SK-N-SH (cell line): Measurements from ENCODE around the gene UCN. TPM values are rescaled to one million over a fixed set of nuclear protein-coding genes. Genes with fewer than 3 reads are reported as not detected.
"Not testable (repeated sequence)": the region's sequence is repeated elsewhere in the genome, so short reads cannot be mapped to it uniquely, and the experiment has no call there.

Experiments
- CTCF ChIA-PET: fragments of 300-600, 350-600 bp; formaldehyde crosslinking; extraction: SDS; loops from one replicate; lab custom pipeline; 2021; lab: Yijun Ruan, JAX
- POLR2A ChIA-PET: fragments of 350-600 bp; sonication (Branson Sonifier 250); formaldehyde crosslinking; extraction: SDS; loops from one replicate; lab custom pipeline; 2020; ENCODE audit warnings: antibody characterized with exemption, inconsistent platforms; lab: Yijun Ruan, JAX
- DNase-seq: peaks from one replicate; pipeline ENCODE4 v3.0.0; 2012
- H2AFZ ChIP-seq: fragments of 200-600 bp; sonication (generic); 2 replicates; pipeline ENCODE4 v1.8.1; 2016; ENCODE audit warnings: antibody characterized with exemption, mild to moderate bottlenecking, low read depth
- H3F3A ChIP-seq: fragments of 200-600 bp; sonication (generic); replicated peaks from 2 replicates; pipeline ENCODE3; 2016; ENCODE audit warnings: antibody characterized with exemption, mild to moderate bottlenecking; ENCODE audit not compliant: insufficient read depth
- H3K27ac ChIP-seq, 2 experiments: fragments of 200-500 bp in 1 of 2; fragments of 200-600 bp in 1 of 2; sonication (Bioruptor generic) in 1 of 2; sonication (generic), shearing (Covaris generic) in 1 of 2; 2 replicates each; pipeline versions ENCODE4 v1.5.1 to v1.6.1; 2014 to 2016; ENCODE audit warnings: low read depth in 2 of 2, inconsistent platforms in 1 of 2, low read length in 1 of 2, mild to moderate bottlenecking in 1 of 2, mixed read lengths in 1 of 2
- H3K27me3 ChIP-seq: fragments of 200-600 bp; sonication (generic), shearing (Covaris generic); 2 replicates; pipeline ENCODE4 v1.6.1; 2016; ENCODE audit warnings: mixed run types; ENCODE audit not compliant: insufficient read depth
- H3K36me3 ChIP-seq, 2 experiments: fragments of 200-500 bp in 1 of 2; fragments of 200-600 bp in 1 of 2; sonication (Bioruptor generic) in 1 of 2; sonication (generic) in 1 of 2; replicated peaks in 1 of 2; 2 replicates each; pipeline versions ENCODE3 to v1.5.1; 2014 to 2016; ENCODE audit warnings: low read length in 1 of 2, mild to moderate bottlenecking in 1 of 2; ENCODE audit not compliant: insufficient read depth in 2 of 2, control insufficient read depth in 1 of 2
- H3K4me1 ChIP-seq, 2 experiments: fragments of 200-500 bp in 1 of 2; fragments of 200-600 bp in 1 of 2; sonication (Bioruptor generic) in 1 of 2; sonication (generic), shearing (Covaris generic) in 1 of 2; 2 replicates each; pipeline versions ENCODE4 v1.5.1 to v1.6.1; 2014 to 2016; ENCODE audit warnings: low read depth in 1 of 2, low read length in 1 of 2, mixed run types in 1 of 2; ENCODE audit not compliant: insufficient read depth in 2 of 2, control insufficient read depth in 1 of 2
- H3K4me2 ChIP-seq: fragments of 200-600 bp; sonication (generic), shearing (Covaris generic); 2 replicates; pipeline ENCODE4 v1.6.1; 2017; ENCODE audit warnings: mixed run types
- H3K4me3 ChIP-seq, 2 experiments: fragments of 200-500 bp in 1 of 2; fragments of 200-600 bp in 1 of 2; sonication (Bioruptor generic) in 1 of 2; sonication (generic), shearing (Covaris generic) in 1 of 2; 2 replicates each; pipeline versions ENCODE4 v1.5.1 to v1.8.1; 2014 to 2016; ENCODE audit warnings: low read depth in 2 of 2, inconsistent platforms in 1 of 2, low read length in 1 of 2, mild to moderate bottlenecking in 1 of 2, mixed read lengths in 1 of 2, moderate library complexity in 1 of 2
- H3K79me2 ChIP-seq: fragments of 200-600 bp; sonication (generic); 2 replicates; pipeline ENCODE4 v1.8.1; 2017; ENCODE audit warnings: mild to moderate bottlenecking; ENCODE audit not compliant: insufficient read depth
- H3K9ac ChIP-seq: fragments of 200-600 bp; sonication (generic); 2 replicates; pipeline ENCODE4 v1.6.1; 2017; ENCODE audit warnings: mixed run types
- H3K9me2 ChIP-seq: fragments of 200-600 bp; sonication (generic); 2 replicates; pipeline ENCODE4 v1.6.1; 2017; ENCODE audit warnings: mixed run types
- H3K9me3 ChIP-seq: fragments of 200-600 bp; sonication (generic); 2 replicates; pipeline ENCODE4 v1.6.1; 2017; ENCODE audit warnings: mixed run types, mild to moderate bottlenecking, moderate library complexity
- H4K20me1 ChIP-seq: fragments of 200-600 bp; sonication (generic); 2 replicates; pipeline ENCODE4 v1.6.1; 2017; ENCODE audit warnings: mild to moderate bottlenecking, mixed run types; ENCODE audit not compliant: insufficient read depth
- CTCF ChIP-seq: fragments of 200-600 bp; sonication (generic); IDR thresholded peaks from 2 replicates; pipeline ENCODE4 v1.6.1; 2017; ENCODE audit warnings: antibody characterized with exemption, mild to moderate bottlenecking, moderate library complexity
- EZH2phosphoT487 ChIP-seq: fragments of 200-600 bp; sonication (generic); IDR thresholded peaks from 2 replicates; pipeline ENCODE4 v1.6.1; 2017; ENCODE audit warnings: low read depth, mixed run types, mild to moderate bottlenecking, antibody characterized with exemption, moderate library complexity, borderline replicate concordance
- FOXJ3 ChIP-seq: sonication (generic); formaldehyde crosslinking; IDR thresholded peaks from 2 replicates; pipeline ENCODE4 v1.5.1; 2020; ENCODE audit warnings: mild to moderate bottlenecking, missing genetic modification reagents
- NFIC ChIP-seq: IDR thresholded peaks from 2 replicates; pipeline ENCODE4 v1.4.0; 2012; ENCODE audit warnings: borderline replicate concordance
- RAD21 ChIP-seq: IDR thresholded peaks from 2 replicates; pipeline ENCODE4 v1.6.1; 2012; ENCODE audit warnings: mild to moderate bottlenecking, low read length
- RFX5 ChIP-seq: IDR thresholded peaks from 2 replicates; pipeline ENCODE4 v1.6.1; 2012; ENCODE audit warnings: mild to moderate bottlenecking, improper control_type of control experiment, low read length
- SMC3 ChIP-seq: IDR thresholded peaks from 2 replicates; pipeline ENCODE4 v1.6.1; 2012; ENCODE audit warnings: low read depth, low read length, improper control_type of control experiment
- TEAD4 ChIP-seq: IDR thresholded peaks from 2 replicates; pipeline ENCODE4 v1.4.0; 2012; ENCODE audit warnings: mild to moderate bottlenecking, borderline replicate concordance; ENCODE audit not compliant: insufficient read depth
- WGBS: methylation state at CpG from one replicate; pipeline ENCODE4 v1.1.6; 2017; ENCODE audit warnings: low lambda C conversion rate; 5-methylcytosine and 5-hydroxymethylcytosine counted together
- polyA plus RNA-seq, 3 experiments: library from polyadenylated mRNA; depleted of rRNA; stranded (reverse); fragments of >200 nt; gene quantifications; 2 replicates each; pipeline ENCODE4 v1.2.3, GENCODE V29; 2012
- TF ChIP-seq, protein P1 (sequence below): fragments of 150-350 bp; IDR thresholded peaks from 2 replicates; pipeline ENCODE4 v1.6.1; 2017; ENCODE audit warnings: antibody characterized with exemption, low read length, low read depth, borderline replicate concordance
- TF ChIP-seq, protein P2 (sequence below): IDR thresholded peaks from 2 replicates; pipeline ENCODE4 v1.6.1; 2012; ENCODE audit warnings: mild to moderate bottlenecking, low read depth, low read length, moderate library complexity

UCN gene
- polyA plus RNA-seq, 1 of the 3 experiments (the other 2 are of a cell fraction): 2.8 TPM

GRCh38 chr2:27268296-27268695, 39.9 kb downstream of the UCN start:
- H4K20me1 ChIP-seq, POLR2A ChIA-PET, H3K27ac ChIP-seq, H2AFZ ChIP-seq, H3K79me2 ChIP-seq, H3K9me3 ChIP-seq, DNase-seq, H3K4me3 ChIP-seq, H3K9me2 ChIP-seq, H3F3A ChIP-seq, H3K4me2 ChIP-seq, H3K9ac ChIP-seq, H3K36me3 ChIP-seq: not testable (repeated sequence)
- WGBS: 90% methylated on average over 13 of the region's 13 CpGs
- Histone ChIP-seq H3K4me1 (peaks cover 4 to 20% of the 10 kb centered on the region in 2 experiments; a peak in 1 of 4 replicates), H3K27me3 (peaks cover 64% of the 10 kb centered on the region)
- CTCF ChIA-PET: interaction anchor here (1.0 to 14.1 kb wide), 4 partner anchors 16 to 98 kb away, joined by 3 to 392 read pairs (median 68); partner anchors contain the start of gene TRIM54

- no peaks in the 10 kb centered on the region for H3K36me3 ChIP-seq
- ChIA-PET CTCF (interaction anchor here (0.6 to 14.1 kb wide), 51 partner anchors 8 to 548 kb away, joined by 3 to 392 read pairs (median 5); partner anchors contain the start of genes ABHD1, ATRAID, DNAJC5G and GTF3C2), POLR2A (interaction anchor here (0.6 to 2.0 kb wide), 2 partner anchors 15 to 24 kb away, joined by 3 to 7 read pairs; no protein-coding TSS in a partner anchor)
- TF ChIP-seq RAD21: no peak
- no peak for TF ChIP-seq CTCF
- TF ChIP-seq TEAD4: no peak
- no peak; the same call in 1 of the 2 replicates for TF ChIP-seq FOXJ3 (CRISPR knock-in tag)
- TF ChIP-seq RFX5: no peak
- TF ChIP-seq, protein P1, sequence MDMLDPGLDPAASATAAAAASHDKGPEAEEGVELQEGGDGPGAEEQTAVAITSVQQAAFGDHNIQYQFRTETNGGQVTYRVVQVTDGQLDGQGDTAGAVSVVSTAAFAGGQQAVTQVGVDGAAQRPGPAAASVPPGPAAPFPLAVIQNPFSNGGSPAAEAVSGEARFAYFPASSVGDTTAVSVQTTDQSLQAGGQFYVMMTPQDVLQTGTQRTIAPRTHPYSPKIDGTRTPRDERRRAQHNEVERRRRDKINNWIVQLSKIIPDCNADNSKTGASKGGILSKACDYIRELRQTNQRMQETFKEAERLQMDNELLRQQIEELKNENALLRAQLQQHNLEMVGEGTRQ: no peak
- no peak for TF ChIP-seq SMC3
- no peak for TF ChIP-seq NFIC
- TF ChIP-seq EZH2phosphoT487: no peak
- TF ChIP-seq, protein P2, sequence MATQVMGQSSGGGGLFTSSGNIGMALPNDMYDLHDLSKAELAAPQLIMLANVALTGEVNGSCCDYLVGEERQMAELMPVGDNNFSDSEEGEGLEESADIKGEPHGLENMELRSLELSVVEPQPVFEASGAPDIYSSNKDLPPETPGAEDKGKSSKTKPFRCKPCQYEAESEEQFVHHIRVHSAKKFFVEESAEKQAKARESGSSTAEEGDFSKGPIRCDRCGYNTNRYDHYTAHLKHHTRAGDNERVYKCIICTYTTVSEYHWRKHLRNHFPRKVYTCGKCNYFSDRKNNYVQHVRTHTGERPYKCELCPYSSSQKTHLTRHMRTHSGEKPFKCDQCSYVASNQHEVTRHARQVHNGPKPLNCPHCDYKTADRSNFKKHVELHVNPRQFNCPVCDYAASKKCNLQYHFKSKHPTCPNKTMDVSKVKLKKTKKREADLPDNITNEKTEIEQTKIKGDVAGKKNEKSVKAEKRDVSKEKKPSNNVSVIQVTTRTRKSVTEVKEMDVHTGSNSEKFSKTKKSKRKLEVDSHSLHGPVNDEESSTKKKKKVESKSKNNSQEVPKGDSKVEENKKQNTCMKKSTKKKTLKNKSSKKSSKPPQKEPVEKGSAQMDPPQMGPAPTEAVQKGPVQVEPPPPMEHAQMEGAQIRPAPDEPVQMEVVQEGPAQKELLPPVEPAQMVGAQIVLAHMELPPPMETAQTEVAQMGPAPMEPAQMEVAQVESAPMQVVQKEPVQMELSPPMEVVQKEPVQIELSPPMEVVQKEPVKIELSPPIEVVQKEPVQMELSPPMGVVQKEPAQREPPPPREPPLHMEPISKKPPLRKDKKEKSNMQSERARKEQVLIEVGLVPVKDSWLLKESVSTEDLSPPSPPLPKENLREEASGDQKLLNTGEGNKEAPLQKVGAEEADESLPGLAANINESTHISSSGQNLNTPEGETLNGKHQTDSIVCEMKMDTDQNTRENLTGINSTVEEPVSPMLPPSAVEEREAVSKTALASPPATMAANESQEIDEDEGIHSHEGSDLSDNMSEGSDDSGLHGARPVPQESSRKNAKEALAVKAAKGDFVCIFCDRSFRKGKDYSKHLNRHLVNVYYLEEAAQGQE: no peak
- DNase-seq: no peak
- H3K4me3 ChIP-seq: no peak overlapping the region; a peak in 1 of 4 replicates
- peaks cover 88% of the 10 kb centered on the region for H3K27me3 ChIP-seq
- no peaks in the 10 kb centered on the region for H3K79me2 ChIP-seq
- no peaks in the 10 kb centered on the region for H4K20me1 ChIP-seq
- no peaks in the 10 kb centered on the region for H3K9me3 ChIP-seq
- peaks cover 6% of the 10 kb centered on the region for H3F3A ChIP-seq
- H3K9me2 ChIP-seq: no peaks in the 10 kb centered on the region
- no peak overlapping the region for H3K27ac ChIP-seq
- H3K4me2 ChIP-seq: no peak overlapping the region
- H2AFZ ChIP-seq: no peak overlapping the region
- no peak overlapping the region for H3K9ac ChIP-seq
- peaks cover 6 to 28% of the 10 kb centered on the region in 2 experiments; a peak in 1 of 4 replicates for H3K4me1 ChIP-seq
Measured at GRCh38 chr2:27265536-27265870, 42.7 kb downstream of the UCN start.
